Esophagus muscularis mucosa (tissue), 3 donors: Measurements from ENCODE around the gene AMDHD1.
A peak's percentile ranks its signal among the peaks of the same experiment; 100 is the strongest.

Experiments used
- POLR2A ChIP-seq: fragments of 450-650 bp; IDR thresholded peaks from one replicate; pipeline ENCODE4 v1.6.1; 2017; ENCODE audit warnings: antibody characterized with exemption, moderate library complexity, mild to moderate bottlenecking, low read depth
- TF ChIP-seq, protein P1 (sequence below), 3 experiments: fragments of 200-600 bp in 2 of 3; fragments of 450-650 bp in 1 of 3; sonication (generic) in 2 of 3; IDR thresholded peaks; one replicate each; pipeline ENCODE4 v1.5.1; 2017 to 2019; ENCODE audit warnings: antibody characterized with exemption in 3 of 3, mild to moderate bottlenecking in 2 of 3, moderate library complexity in 1 of 3

DNA sequence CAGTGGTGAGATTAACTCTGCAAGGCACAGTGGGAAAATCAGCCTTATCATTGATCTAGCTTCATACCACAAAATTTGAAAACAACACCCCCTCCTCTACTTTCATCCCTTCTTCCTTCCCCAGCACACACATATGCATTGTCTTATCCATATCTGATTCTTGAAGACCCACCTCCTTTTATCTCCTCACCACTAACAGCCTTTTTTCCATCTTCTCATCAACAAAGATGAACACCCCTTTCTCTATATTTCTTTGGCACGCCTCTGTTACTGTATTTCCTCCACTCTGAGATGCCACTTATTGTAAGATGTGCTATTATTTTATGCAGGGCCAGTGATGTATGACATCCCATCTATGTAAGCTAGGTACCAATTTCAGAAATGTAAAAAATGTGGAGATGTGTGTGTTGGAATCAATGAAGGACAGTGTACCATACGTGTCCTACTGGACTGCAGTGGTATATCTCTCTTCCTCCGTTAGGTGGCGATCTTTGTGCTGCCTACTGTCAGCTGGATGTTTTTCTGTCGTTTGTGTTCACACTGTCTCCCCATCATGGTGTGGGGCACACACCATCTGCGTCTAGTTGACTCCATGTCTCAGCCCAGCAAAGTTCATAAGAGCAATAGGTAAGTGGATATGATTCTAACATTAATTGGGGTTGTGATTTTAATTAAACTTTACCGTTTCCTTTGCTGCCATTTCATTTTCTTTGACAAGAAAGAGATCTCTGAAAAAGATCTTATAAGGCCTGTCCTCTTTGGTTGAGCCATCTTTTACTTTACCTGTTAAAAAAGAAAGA is 24.7 kb upstream of the AMDHD1 start:
- TF ChIP-seq, protein P1, sequence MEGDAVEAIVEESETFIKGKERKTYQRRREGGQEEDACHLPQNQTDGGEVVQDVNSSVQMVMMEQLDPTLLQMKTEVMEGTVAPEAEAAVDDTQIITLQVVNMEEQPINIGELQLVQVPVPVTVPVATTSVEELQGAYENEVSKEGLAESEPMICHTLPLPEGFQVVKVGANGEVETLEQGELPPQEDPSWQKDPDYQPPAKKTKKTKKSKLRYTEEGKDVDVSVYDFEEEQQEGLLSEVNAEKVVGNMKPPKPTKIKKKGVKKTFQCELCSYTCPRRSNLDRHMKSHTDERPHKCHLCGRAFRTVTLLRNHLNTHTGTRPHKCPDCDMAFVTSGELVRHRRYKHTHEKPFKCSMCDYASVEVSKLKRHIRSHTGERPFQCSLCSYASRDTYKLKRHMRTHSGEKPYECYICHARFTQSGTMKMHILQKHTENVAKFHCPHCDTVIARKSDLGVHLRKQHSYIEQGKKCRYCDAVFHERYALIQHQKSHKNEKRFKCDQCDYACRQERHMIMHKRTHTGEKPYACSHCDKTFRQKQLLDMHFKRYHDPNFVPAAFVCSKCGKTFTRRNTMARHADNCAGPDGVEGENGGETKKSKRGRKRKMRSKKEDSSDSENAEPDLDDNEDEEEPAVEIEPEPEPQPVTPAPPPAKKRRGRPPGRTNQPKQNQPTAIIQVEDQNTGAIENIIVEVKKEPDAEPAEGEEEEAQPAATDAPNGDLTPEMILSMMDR (IDR thresholded peaks at IDR 0.05) = peak; percentile 75 to 84 (median 76)
- TF ChIP-seq POLR2A = no peak
